SK-N-MC (cell line): ENCODE data around the gene TMIGD1.

Source experiments
- EZH2 ChIP-seq: fragments of 200-600 bp; sonication (generic); IDR thresholded peaks from one replicate; pipeline ENCODE4 v1.6.1; 2017; ENCODE audit warnings: antibody characterized with exemption
- POLR2AphosphoS5 ChIP-seq: IDR thresholded peaks from 2 replicates; pipeline ENCODE4 v1.6.1; 2012; ENCODE audit warnings: mild to moderate bottlenecking, low read depth, low read length, borderline replicate concordance

DNA sequence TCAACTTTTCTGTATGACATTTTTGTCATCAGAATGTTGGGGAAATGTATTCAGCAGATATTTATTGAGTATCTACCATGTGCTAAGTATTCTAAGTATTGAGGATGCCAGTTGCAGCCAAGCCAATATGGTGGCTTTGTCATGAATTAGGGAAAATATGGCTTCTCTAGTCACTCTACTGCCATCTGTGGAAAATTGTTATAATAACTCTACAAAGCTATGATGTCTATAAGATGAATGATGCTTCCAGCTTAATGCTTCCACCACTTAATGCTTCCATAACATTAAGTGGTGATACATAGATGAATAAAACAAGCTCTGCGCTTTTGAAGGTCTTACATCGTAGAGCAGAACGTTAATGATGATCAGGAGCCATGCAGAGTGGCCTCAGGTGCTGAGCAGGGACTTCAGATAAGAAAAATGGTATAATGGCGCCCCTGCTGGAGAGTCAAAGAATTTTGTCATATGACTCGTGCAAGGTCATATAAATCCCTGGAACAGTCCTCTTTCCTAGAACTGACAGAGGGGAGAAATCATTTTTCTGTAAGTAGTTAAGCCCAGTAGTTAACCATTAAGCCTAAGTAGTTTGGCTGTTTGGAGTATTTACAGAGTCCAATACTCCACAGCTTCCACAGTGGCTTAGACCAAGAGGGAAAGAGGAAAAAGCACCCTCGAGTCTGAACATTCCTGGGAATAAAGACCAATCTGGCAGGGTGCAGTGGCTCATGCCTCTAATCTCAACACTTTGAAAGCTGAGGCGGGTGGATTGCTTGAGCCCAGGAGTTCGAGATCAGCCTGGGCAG lies 2.7 kb upstream of the TMIGD1 start:
- TF ChIP-seq POLR2AphosphoS5, result no peak
- no peak for TF ChIP-seq EZH2
